ENCODE measurements around the gene KLF9. TPM values are rescaled to one million over a fixed set of nuclear protein-coding genes. Genes with fewer than 3 reads are reported as not detected.

Gene KLF9
- total RNA-seq, 4 donors from 2014 or later: 71.5 to 198 (median 104) TPM

DNA sequence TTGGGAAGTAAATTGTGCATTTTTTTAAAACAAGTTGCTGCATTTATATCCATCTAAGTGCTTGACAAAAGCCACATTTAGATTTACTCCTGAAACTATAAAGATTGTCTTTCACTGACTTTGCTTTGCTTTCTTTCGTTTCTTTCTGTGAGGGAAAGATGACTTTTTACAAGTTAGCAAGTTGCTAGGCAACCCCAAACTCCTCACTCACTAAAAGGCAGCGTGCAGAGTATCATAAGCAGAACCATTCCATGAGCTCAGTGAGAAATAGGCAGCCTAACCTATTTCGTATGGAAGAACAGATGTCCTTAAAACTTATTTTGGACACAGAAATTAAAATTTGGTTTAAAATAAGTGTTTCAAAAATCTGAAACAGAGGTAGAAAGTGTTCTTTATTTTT, 29.0 kb downstream of the KLF9 start:
- no peak for DNase-seq (ENCODE audit: low spot score in 2 of 2)
- no peak overlapping the region for H3K4me3 ChIP-seq (ENCODE audit: low read depth, poor library complexity, severe bottlenecking)
- TF ChIP-seq, protein P1, sequence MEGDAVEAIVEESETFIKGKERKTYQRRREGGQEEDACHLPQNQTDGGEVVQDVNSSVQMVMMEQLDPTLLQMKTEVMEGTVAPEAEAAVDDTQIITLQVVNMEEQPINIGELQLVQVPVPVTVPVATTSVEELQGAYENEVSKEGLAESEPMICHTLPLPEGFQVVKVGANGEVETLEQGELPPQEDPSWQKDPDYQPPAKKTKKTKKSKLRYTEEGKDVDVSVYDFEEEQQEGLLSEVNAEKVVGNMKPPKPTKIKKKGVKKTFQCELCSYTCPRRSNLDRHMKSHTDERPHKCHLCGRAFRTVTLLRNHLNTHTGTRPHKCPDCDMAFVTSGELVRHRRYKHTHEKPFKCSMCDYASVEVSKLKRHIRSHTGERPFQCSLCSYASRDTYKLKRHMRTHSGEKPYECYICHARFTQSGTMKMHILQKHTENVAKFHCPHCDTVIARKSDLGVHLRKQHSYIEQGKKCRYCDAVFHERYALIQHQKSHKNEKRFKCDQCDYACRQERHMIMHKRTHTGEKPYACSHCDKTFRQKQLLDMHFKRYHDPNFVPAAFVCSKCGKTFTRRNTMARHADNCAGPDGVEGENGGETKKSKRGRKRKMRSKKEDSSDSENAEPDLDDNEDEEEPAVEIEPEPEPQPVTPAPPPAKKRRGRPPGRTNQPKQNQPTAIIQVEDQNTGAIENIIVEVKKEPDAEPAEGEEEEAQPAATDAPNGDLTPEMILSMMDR (IDR thresholded peaks at IDR 0.05): no peak
- no peak for TF ChIP-seq POLR2A (IDR thresholded peaks at IDR 0.05)
- intact Hi-C loops (cut with DNase I; ENCODE audit: low total_unique reads): no loop called here
- WGBS, 2 donors: 50 to 58% methylated on average over 3 of the region's 3 CpGs

GRCh38 chr9:70382709-70383605, 31.5 kb downstream of the KLF9 start:
- H3K4me3 ChIP-seq (ENCODE audit: low read depth, poor library complexity, severe bottlenecking): no peak overlapping the region
- TF ChIP-seq, protein P1 (IDR thresholded peaks at IDR 0.05): no peak
- no peak for TF ChIP-seq POLR2A (IDR thresholded peaks at IDR 0.05)
- WGBS, 2 donors: 83 to 87% methylated on average over 9 of the region's 9 CpGs
- intact Hi-C loops (cut with DNase I; ENCODE audit: low total_unique reads): no loop called here
- DNase-seq (ENCODE audit: low spot score in 2 of 2): no peak

- DNase-seq (ENCODE audit: low spot score in 2 of 2): no peak
- no peak for TF ChIP-seq POLR2A (IDR thresholded peaks at IDR 0.05)
- TF ChIP-seq, protein P1 (IDR thresholded peaks at IDR 0.05): no peak
- intact Hi-C loops (cut with DNase I; ENCODE audit: low total_unique reads): no loop called here
- H3K4me3 ChIP-seq (ENCODE audit: low read depth, poor library complexity, severe bottlenecking): no peak overlapping the region
- 85 to 86% methylated on average over 6 of the region's 6 CpGs for WGBS, 2 donors
Measured at GRCh38 chr9:70382046-70382708, 32.3 kb downstream of the KLF9 start.

- DNase-seq (ENCODE audit: low spot score in 2 of 2): no peak
- TF ChIP-seq, protein P1 (IDR thresholded peaks at IDR 0.05): no peak
- no peak for TF ChIP-seq POLR2A (IDR thresholded peaks at IDR 0.05)
- 86% methylated on average over 17 of the region's 17 CpGs for WGBS, 2 donors
- intact Hi-C loops (cut with DNase I; ENCODE audit: low total_unique reads): no loop called here
- H3K4me3 ChIP-seq (ENCODE audit: low read depth, poor library complexity, severe bottlenecking): no peak overlapping the region
Measured at GRCh38 chr9:70374962-70375618, 39.4 kb downstream of the KLF9 start.

DNA sequence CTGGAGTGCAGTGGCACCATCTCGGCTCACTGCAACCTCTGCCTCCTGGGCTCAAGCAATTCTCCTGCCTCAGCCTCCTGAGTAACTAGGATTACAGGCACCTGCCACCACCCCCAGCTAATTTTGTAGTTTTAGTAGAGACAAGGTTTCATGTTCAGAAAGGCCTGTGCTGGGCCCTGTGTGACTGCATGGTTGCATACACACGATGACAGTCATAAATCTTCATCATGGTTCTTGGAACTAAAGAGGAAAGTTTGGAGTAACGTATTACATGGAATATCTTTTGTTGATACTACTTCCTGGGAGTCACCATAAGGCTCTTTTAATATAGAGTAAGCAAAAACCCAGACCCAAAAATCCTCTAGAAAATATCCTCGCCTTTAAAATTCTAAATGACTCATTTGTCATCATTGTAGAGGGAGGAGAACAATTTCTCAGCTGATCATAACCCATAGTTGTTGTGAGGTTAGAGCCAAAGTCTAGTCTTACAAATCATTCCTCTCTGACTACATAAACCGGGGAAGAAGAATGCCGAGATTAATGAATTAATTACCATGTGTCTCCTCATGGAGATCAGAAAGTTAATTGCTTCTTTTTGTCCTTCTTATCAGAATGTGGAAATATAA, 47.0 kb downstream of the KLF9 start:
- 61 to 67% methylated on average over 6 of the region's 6 CpGs for WGBS, 2 donors
- no peak overlapping the region for H3K4me3 ChIP-seq (ENCODE audit: low read depth, poor library complexity, severe bottlenecking)
- intact Hi-C loops (cut with DNase I; ENCODE audit: low total_unique reads): no loop called here
- DNase-seq (ENCODE audit: low spot score in 2 of 2): no peak
- TF ChIP-seq POLR2A (IDR thresholded peaks at IDR 0.05): no peak
- TF ChIP-seq, protein P1 (IDR thresholded peaks at IDR 0.05): no peak

All from lower leg skin (tissue), 4 donors.